Eye (tissue), 1 donor: ENCODE data around the gene MIPEP.
"Not testable (repeated sequence)": the region's sequence is repeated elsewhere in the genome, so short reads cannot be mapped to it uniquely, and the experiment has no call there.

ENCODE experiments used
- DNase-seq: peaks from one replicate; pipeline ENCODE4 v3.0.0-alpha.2; 2015

MIPEP gene

DNA sequence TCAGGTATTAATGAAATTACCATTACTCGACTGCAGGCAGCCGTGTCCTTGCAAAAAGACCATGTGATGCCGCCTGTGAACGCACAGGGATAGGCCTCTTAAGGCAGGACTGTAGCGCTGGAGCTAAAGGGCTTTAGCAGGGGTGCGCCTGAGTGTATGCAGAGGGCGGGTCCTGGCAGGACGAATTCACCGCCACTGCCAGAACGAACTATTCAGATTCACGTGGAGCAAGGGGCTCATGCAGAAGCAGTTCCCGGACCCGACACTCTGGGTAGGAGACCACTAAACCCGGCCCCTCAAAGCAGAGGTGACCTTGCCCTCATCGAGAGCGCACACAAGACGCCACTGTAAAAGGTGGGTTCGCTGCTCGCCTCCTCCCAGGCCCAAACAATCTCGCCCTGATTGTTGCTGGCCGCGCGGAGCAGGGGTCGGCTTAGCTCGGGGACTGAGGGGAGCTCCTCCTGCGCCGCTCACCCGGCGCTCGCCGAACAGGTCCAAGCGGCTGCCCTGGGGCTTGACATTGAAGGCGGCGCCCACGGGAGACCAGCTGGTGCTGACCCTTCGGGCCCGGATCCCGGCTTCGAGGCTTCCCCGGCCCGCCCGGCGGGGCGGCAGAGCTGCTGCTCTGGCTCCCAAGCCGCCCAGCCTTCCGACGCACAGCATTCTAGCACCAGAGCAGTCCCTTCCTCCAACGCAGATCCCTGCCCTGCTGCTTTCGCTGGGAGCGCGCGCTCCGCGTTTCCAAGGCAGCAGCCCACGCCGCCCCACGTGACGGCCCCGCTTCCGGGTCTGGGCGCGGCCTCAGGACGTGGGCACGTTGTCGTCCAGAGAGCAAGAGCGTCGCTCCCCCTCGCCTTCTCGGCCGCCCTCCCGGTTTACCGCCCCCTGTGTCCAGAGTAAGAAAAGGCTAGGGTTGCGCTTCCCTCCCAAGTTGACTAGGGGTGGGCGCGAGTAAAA is at the start of gene MIPEP:
TSS of gene MIPEP (minus strand) at position 743 of the 957 bp plus-strand sequence. CDS start at position 663, 80 bp downstream.
- DNase-seq, result peak; percentile 98

GRCh38 chr13:23934520-23934919 is 45.3 kb upstream of the MIPEP start:
- peak; percentile 54 for DNase-seq

- DNase-seq, result no peak
Measured at GRCh38 chr13:23928985-23929384, 39.8 kb upstream of the MIPEP start.

- DNase-seq, result no peak
Measured at GRCh38 chr13:23923031-23923430, 33.8 kb upstream of the MIPEP start.

GRCh38 chr13:23922005-23922932 is 33.1 kb upstream of the MIPEP start:
- DNase-seq, result no peak

- peak; percentile 84 for DNase-seq
Measured at GRCh38 chr13:23921451-23921888, 32.3 kb upstream of the MIPEP start.

DNA sequence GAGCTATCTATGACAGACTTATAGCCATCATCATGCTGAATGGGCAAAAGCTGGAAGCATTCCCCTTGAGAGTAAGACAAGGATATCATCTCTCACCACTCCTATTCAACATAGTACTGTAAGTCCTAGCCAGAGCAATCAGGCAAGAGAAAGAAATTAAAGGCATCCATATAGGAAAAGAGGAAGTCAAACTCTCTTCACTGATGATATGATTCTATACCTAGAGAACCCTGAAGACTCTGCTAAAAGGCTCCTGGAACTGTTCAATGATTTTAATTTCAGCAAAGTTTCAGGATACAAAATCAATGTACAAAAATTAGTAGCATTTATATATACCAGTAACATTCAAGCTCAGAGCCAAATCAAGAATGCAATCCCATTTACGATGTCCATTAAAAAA is 29.8 kb upstream of the MIPEP start:
- DNase-seq, result no peak

DNA sequence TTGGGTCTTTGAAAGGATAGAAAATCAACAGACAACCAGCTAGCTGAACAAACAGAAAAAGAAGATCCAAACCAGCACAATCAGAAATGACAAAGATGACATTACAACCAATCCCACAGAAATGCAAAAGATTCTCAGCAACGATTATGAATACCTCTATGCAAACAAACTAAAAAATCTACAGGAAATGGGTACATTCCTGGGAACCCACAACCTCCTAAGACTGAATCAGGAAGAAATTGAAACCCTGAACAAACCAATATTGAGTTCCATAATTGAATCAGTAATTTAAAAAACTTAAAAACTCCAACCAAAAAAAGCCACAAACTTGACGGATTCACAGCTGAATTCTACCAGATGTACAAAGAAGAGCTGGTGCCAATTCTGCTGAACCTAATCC is 29.0 kb upstream of the MIPEP start:
- DNase-seq, result no peak

DNA sequence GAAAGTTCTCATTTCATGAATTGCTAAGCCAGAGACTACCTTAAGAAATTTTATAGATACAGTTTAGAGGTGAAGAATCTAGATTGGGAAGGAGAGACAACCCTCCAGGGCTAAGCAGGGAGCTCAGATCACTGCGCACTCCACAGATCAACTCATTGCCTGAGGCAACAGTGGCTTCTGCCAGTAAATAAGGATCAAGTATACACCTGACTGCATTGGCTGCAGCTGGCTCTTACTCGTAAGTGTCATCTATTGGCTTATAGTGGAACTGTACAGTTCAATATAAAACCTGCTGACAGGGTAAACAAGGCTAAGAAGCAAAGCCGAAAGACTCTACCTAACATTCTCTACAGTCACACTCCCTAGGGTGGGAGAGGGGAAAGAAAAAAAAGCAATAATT is 26.1 kb upstream of the MIPEP start:
- DNase-seq, result no peak

DNA sequence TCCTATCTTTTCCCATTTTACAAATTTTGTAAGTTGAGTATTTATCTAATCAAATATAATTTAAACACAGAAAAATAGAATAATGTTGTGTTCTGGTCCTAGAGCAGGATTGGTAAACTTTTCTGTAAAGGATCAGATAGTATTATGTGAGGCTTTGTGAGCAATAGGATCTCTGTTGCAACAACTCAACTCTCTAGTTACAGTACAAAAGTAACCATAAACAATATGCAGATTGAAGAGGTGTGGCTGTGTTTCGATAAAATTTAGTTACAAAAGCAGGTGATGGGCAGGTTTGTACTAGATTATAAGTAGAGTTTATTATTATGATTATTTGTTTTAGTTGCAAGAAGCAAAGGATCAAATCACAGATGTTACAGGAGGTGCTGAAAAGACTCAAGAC is 23.3 kb upstream of the MIPEP start:
- DNase-seq, result no peak

DNA sequence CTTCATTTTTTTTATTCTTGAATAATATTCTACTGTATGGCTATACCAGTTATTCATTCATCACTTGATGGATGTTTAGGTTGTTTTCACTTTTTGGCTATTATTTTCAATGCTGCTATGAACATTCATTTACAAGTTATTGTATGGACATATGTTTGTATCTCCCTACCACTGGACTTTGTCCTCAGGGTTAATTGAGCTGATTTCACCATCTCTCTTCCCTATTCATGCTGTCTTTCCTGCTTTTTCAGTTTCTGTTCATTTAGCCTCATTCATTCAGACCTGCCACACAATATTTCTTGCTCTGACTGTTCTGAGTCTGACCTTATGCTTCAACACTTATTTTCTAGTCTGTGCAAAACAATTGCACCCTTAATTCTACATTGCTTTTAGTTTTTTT is 20.4 kb upstream of the MIPEP start:
- DNase-seq, result no peak

DNA sequence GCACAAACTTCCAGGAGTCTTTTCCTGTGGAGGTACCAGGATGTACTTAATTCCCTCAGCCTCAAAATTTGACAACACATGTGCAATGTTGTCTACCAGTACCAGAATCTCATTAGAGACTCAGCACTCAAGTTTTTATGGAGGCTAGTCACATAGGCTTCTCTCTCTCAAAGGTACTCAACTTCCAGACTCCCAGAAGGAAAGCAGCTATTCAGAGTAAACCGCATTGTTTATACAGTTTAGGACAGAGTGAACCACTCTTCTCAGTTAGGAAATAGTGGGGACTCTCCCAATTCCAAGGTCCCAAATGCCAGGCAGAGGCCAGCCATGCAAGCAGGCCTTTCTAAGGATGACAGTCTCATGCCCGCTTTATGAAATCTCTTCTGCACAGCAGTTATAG is 16.6 kb upstream of the MIPEP start:
- DNase-seq, result no peak

- no peak for DNase-seq
Measured at GRCh38 chr13:23903906-23904280, 14.7 kb upstream of the MIPEP start.

DNA sequence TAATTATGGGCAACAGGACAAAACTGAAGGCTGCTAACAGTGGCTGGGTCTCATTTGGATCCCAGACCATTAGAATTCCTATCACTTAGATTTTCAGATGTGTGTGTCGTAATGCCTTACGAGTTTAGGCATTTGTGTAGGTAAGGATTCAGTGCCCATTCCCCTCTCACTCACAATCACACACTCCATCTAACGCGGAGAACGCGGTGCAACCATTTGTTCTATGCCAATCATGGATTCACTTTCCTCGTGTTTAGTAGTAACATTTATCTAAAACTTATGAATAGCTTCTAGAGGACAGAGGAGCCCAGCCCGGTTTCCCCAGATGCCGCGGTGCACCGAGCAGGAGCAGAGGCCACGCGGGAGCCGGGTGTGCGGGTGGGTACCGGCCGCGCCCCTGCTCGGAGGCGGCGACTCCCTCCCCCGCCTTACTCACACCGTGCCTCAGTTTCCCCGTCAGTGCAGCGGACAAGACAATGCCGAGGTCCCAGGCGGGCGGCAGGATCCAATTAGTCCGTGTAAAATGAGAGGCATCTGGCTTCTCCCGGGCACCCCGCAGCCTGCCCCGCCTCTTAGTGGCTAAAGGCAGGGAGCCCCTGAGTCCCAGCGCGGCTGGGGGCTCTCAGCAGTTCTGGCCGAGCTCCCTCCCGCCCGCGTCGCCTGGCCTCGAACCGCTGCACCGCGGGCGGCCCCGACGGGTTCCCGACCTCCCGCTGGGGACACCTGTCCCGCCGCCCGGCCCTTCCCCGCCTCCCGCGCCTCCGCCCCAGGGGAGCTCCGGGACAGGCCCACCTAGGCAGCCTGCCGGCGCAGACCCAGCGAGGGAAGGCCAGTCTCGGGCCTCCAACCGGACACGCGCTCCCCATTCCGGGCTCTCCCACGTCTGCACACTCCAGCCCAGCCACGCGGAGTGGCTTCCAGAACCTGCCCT is 14.0 kb upstream of the MIPEP start:
- peak; percentile 38 for DNase-seq

DNA sequence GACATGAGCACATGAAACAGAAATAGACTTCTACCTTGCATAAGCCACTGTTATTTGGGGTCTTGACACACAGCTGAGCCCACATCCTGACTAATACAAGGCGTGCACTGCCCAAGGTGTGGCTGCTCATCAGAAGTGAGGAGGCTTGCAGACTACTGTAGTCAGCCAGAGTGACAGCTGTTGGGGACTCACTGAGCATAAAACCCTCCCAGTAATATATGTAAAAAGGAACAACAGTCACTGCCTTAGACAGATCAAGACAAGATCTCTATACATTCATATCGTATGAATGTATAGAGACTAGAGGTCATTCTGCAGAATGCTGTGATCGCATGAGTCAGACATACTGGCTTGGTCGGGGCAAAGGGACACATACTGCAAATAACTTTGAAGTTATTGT is 12.2 kb upstream of the MIPEP start:
- no peak for DNase-seq

- peak; percentile 84 for DNase-seq
Measured at GRCh38 chr13:23899555-23899954, 10.4 kb upstream of the MIPEP start.

GRCh38 chr13:23898101-23898500 is 8.9 kb upstream of the MIPEP start:
- no peak for DNase-seq

DNA sequence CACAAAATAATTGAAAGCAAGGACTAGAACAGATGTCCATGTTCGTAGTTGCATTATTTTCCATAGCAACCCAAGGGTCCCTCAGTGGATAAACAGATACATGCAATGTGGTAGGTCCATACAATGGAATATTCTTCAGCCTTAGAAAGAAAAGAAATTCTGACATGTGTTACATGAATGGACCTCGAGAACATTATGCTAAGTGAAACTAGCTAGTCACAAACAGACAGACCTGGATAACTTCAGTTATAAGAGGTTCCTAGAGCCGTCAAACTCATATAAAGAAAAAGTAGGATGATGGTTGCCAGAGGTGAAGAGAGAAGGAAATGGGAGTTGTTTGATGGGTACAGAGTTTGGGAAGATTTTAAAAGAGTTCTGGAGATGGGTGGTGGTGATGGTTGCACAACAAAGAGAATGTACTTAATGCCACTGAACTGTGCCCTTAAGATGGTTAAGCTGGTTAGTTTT is 8.3 kb upstream of the MIPEP start, which contains the start of gene C1QTNF9B:
TSS of gene C1QTNF9B (minus strand) at position 51 of the 468 bp plus-strand sequence.
- not testable (repeated sequence) for DNase-seq

GRCh38 chr13:23894746-23895145 is 5.5 kb upstream of the MIPEP start:
- not testable (repeated sequence) for DNase-seq

- DNase-seq, result not testable (repeated sequence)
Measured at GRCh38 chr13:23893791-23894190, 4.6 kb upstream of the MIPEP start.

GRCh38 chr13:23889615-23890607 is 711 bp upstream of the MIPEP start:
- DNase-seq, result peak; percentile 68
